GM18511 (cell line): ENCODE data around the gene C9orf43.
"Not testable (repeated sequence)": the region's sequence is repeated elsewhere in the genome, so short reads cannot be mapped to it uniquely, and the experiment has no call there.

Source experiments
- ATAC-seq: cut with Tn5 transposase; IDR thresholded peaks from one replicate; pipeline ENCODE4 v1.9.1; 2021; ENCODE audit warnings: mild to moderate bottlenecking, moderate library complexity; ENCODE audit not compliant: unreplicated experiment

C9orf43 gene

GRCh38 chr9:113416149-113416721 is 5.7 kb downstream of the C9orf43 start:
- ATAC-seq, result peak; percentile 99

- ATAC-seq, result no peak
Observed at GRCh38 chr9:113417370-113417769, 6.8 kb downstream of the C9orf43 start.

- ATAC-seq, result no peak
Observed at GRCh38 chr9:113421726-113422125, 11.2 kb downstream of the C9orf43 start.

GRCh38 chr9:113425072-113425471 is 14.5 kb downstream of the C9orf43 start:
- no peak for ATAC-seq

GRCh38 chr9:113426701-113427100 is 16.2 kb downstream of the C9orf43 start:
- no peak for ATAC-seq

- ATAC-seq, result no peak
Observed at GRCh38 chr9:113427629-113428028, 17.1 kb downstream of the C9orf43 start.

GRCh38 chr9:113428062-113428615 is 17.6 kb downstream of the C9orf43 start:
- ATAC-seq, result peak; percentile 57

GRCh38 chr9:113431191-113431590 is 20.6 kb downstream of the C9orf43 start:
- ATAC-seq, result no peak

GRCh38 chr9:113436728-113437515 is 26.4 kb downstream of the C9orf43 start:
- ATAC-seq, result no peak

GRCh38 chr9:113437716-113438115 is 27.2 kb downstream of the C9orf43 start:
- ATAC-seq, result not testable (repeated sequence)

GRCh38 chr9:113444736-113445135 is 34.2 kb downstream of the C9orf43 start:
- no peak for ATAC-seq

- peak; percentile 54 for ATAC-seq
Observed at GRCh38 chr9:113446323-113446740, 35.8 kb downstream of the C9orf43 start.

- ATAC-seq, result no peak
Observed at GRCh38 chr9:113449376-113449775, 38.8 kb downstream of the C9orf43 start.

GRCh38 chr9:113452113-113452605 is 41.6 kb downstream of the C9orf43 start:
- ATAC-seq, result no peak

- ATAC-seq, result no peak
Observed at GRCh38 chr9:113454914-113455761, 44.6 kb downstream of the C9orf43 start.

- no peak for ATAC-seq
Observed at GRCh38 chr9:113456235-113456634, 45.7 kb downstream of the C9orf43 start.

GRCh38 chr9:113461285-113461684 is 50.7 kb downstream of the C9orf43 start:
- no peak for ATAC-seq

GRCh38 chr9:113461943-113462342 is 51.4 kb downstream of the C9orf43 start:
- ATAC-seq, result no peak

- no peak for ATAC-seq
Observed at GRCh38 chr9:113462781-113463286, 52.3 kb downstream of the C9orf43 start.

GRCh38 chr9:113463418-113464285 is 53.1 kb downstream of the C9orf43 start, which contains the start of gene RGS3:
Gene RGS3 (plus strand): TSS chr9:113463727. CDS start chr9:113463803, 76 bp downstream.
- ATAC-seq, result no peak
